IPS-NIHi7 (cell line): Measurements from ENCODE around the gene CGB8.
"Not testable (repeated sequence)": the region's sequence is repeated elsewhere in the genome, so short reads cannot be mapped to it uniquely, and the experiment has no call there.

Experiments used
- DNase-seq: peaks from one replicate; pipeline ENCODE4 v3.0.0; 2012; ENCODE audit warnings: mixed read lengths; ENCODE audit errors: extremely low spot score

The CGB8 gene

GRCh38 chr19:49064768-49065611, 16.1 kb upstream of the CGB8 start, which contains the start of gene NTF4:
TSS of gene NTF4 (minus strand) at chr19:49064818. CDS start at chr19:49061997, 2,821 bp downstream.
- peak; percentile 86 for DNase-seq

GRCh38 chr19:49064029-49064629, 15.2 kb upstream of the CGB8 start:
- DNase-seq: no peak

DNA sequence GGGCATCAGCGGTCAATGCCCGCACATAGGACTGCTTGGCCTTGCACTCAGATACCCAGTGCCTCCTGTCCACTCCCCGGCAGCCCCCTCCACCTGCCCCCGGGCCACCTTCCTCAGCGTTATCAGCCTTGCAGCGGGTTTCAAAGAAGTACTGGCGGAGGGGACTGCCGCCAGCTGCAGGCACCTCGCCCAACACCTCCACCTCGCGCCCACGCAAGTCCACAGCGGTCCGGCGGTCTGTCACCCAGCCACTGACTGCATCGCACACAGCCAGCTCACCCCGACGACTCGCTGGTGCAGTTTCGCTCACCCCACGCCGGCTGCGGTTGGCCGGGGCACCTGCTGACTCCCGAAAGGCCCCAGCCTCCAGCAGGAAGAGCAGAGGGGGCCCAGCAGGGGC, 12.5 kb upstream of the CGB8 start:
- no peak for DNase-seq

DNA sequence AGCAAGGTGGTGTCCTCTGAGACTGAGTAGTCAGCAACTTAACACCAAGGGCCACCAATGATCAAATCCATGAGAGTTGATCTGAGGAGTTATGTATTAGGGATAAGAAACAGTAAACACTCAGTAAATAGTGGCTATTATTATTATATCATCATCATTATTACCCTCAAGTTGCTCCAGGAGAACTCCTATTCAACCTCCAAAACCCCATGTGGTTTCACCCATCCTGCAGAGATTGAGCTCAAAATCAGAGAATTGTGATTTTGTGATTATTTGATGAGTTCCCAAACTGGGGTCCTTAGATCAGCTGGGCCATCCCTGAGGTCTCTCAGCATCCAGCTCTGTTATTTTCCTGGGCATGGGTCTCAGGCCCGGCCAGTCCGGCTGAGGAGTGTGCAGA, 12.1 kb upstream of the CGB8 start:
- DNase-seq: no peak

GRCh38 chr19:49059053-49059452, 10.1 kb upstream of the CGB8 start:
- DNase-seq: no peak

DNA sequence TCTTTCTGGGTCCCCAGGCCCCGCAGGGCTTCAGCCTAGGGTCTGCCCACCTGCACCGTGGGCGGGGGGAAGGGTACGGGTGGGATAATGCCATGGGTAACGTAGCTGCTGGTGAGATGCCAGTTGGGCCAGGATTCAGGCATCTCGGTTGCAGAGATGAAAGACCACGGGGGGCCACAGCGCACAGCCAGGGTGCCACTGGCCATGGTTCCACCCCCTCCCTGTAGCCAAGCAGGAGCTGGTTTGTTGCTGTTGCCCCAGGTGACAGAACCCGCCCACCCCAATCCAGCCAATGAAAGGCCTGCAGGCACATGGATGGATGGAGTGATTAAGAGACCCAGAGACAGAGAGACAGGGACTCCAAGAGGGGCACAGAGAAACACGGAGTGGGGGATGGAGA, 9.7 kb upstream of the CGB8 start:
- peak; percentile 40 for DNase-seq

- DNase-seq: peak; percentile 81
Observed at GRCh38 chr19:49057636-49058234, 8.8 kb upstream of the CGB8 start, which contains the start of gene CGB7. TSS of gene CGB7 (minus strand) at chr19:49057749. CDS start at chr19:49055375, 2,374 bp downstream.

- DNase-seq: not testable (repeated sequence)
Observed at GRCh38 chr19:49056902-49057596, 8.1 kb upstream of the CGB8 start.

DNA sequence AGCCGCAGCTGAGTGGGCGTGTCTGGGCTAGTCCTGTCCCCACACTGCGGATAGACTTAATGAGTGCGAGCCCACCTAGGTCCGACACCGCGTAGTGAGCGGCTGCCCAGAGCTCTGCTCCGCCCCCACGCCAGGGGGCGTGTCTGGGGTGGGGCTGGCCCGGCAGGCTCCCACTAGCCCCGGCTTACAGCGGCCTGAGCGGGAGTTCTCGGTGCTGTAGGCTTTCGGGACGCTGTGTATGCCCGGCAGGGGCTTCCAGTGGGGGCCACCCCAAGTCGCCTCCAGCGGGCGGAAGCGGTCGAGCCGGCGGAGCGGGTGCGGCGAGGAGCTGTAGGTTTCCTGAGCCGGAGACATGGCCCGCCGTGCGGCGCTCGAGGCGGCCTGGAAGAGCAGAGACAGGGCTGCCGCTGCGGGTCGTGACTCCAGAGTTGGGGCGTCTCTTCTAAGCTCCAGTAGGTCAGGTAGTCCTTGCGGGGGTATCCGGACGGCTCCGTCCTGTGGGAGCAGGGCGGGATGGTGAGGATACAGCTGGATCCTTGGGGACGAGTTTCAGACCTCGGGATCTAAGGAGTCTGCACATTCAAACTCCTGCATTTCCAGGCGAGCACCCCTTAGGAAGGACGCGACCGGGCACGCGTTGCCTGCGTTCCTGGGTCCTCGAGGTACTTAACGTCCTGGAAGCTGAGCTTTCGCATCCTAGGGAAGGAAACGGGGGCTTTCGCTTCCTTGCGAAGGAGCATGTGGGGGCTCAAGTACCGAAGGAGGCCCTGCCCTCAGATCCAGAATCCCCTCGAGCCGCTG, 7.4 kb upstream of the CGB8 start:
- DNase-seq: peak; percentile 83

DNA sequence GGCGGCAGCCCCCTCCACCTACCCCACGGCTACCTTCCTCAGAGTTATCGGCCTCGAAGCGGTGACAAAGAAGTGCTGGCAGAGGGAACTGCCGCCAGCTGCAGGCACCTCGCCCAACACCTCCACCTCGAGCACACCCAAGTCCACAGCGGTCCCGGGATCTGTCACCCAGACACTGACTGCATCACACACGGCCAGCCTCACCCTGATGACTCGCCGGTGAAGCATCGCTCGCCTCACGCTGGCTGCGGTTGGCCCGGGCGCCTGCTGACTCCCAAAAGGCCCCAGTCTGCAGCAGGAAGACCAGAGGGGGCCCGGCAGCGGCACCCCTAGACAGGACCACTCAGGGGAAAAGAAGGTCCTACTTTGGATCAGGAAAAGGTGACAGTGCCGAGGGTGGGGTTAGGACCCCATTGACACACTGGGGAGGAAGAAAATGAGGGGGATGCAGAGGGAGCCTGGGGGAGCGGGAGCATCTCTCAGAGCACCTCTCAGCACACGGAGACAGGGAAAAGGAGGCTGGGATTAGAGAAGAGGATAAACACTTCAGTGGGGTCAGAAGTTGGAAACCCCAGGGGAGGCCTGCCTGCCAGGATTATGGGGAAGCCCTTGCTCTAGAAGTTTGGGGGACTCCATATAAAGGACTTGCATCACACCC, 1.6 kb upstream of the CGB8 start:
- DNase-seq: not testable (repeated sequence)

DNA sequence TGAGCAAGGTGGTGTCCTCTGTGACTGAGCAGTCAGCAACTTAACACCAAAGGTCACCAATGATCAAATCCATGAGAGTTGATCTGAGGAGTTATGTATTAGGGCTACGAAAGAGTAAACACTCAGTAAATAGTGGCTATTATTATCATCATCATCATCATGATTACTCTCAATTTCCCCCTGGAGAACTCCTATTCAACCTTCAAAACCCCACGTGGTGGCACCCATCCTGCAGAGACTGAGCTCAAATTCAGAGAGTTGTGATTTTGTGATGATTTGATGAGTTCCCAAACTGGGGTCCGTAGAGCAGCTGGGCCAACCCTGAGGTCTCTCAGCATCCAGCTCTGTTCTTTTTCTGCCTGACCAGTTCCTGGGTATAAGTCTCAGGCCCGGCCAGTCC, 923 bp upstream of the CGB8 start:
- not testable (repeated sequence) for DNase-seq

- DNase-seq: not testable (repeated sequence)
Observed at GRCh38 chr19:49043548-49043947, 5.4 kb downstream of the CGB8 start, which contains the start of gene CGB5. TSS of gene CGB5 (plus strand) at chr19:49043848. CDS start at chr19:49044210, 362 bp downstream.

GRCh38 chr19:49042666-49043065, 6.2 kb downstream of the CGB8 start:
- not testable (repeated sequence) for DNase-seq

GRCh38 chr19:49042177-49042576, 6.7 kb downstream of the CGB8 start:
- no peak for DNase-seq

- DNase-seq: not testable (repeated sequence)
Observed at GRCh38 chr19:49039736-49040135, 9.2 kb downstream of the CGB8 start.

DNA sequence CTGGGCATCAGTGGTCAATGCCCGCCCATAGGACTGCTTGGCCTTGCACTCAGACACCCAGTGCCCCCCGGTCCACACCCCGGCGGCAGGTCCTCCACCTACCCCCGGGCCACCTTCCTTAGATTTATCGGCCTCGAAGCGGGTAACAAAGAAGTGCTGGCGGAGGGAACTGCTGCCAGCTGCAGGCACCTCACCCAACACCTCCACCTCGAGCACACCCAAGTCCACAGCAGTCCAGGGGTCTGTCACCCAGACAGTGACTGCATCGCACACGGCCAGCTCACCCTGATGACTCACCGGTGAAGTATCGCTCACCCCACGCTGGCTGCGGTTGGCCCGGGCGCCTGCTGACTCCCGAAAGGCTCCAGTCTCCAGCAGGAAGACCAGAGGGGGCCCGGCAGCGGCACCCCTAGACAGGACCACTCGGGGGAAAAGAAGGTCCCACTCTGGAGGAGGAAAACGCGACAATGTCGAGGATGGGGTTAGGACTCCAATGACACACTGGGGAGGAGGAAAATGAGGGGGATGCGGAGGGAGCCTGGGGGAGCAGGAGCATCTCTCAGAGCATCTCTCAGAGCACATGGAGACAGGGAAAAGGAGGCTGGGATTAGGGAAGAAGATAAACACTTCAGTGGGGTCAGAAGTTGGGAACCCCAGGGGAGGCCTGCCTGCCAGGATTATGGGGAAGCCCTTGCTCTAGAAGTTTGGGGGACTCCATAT, 10.2 kb downstream of the CGB8 start:
- DNase-seq: not testable (repeated sequence)

- DNase-seq: not testable (repeated sequence)
Observed at GRCh38 chr19:49038111-49038510, 10.8 kb downstream of the CGB8 start.

GRCh38 chr19:49036815-49037214, 12.1 kb downstream of the CGB8 start, which contains the start of gene CGB1:
TSS of gene CGB1 (minus strand) at chr19:49036895. CDS start at chr19:49036711, 184 bp downstream.
- DNase-seq: peak; percentile 54

GRCh38 chr19:49031642-49032301, 17.1 kb downstream of the CGB8 start, which contains the start of gene CGB2:
TSS of gene CGB2 (plus strand) at chr19:49031890. CDS start at chr19:49032096, 206 bp downstream.
- DNase-seq: peak; percentile 74
